T-cell (primary cell): Measurements from ENCODE around the gene SPTLC3. TPM values are rescaled to one million over a fixed set of nuclear protein-coding genes. Genes with fewer than 3 reads are reported as not detected.

ENCODE experiments used
- ATAC-seq, 4 experiments: fragments of 200-7000 bp in 3 of 4; fragments of 150-1000 bp in 1 of 4; cut with Tn5 transposase; replicated peaks in 1 of 4; 1 replicate in 3 of 4; 2 replicates in 1 of 4; pipeline ENCODE4 v1.10.0; 2021; ENCODE audit warnings: moderate library complexity in 3 of 4, mild to moderate bottlenecking in 2 of 4, moderate number of reproducible peaks in 1 of 4
- CTCF ChIA-PET, 2 donors: fragments of 300-600 bp; sonication (Branson Sonifier 250); formaldehyde crosslinking; loops; one replicate each; lab custom pipeline; 2022; ENCODE audit warnings: antibody characterized with exemption in 2 of 2; lab: Charles Lee
- POLR2A ChIA-PET, 2 donors: fragments of 300-600 bp; sonication (Branson Sonifier 250); formaldehyde crosslinking; loops; one replicate each; lab custom pipeline; 2022; ENCODE audit warnings: antibody characterized with exemption in 2 of 2; lab: Charles Lee
- DNase-seq, 35 experiments: peaks; one replicate each; pipeline versions ENCODE4 v3.0.0 to v3.0.0-alpha.2; 2013 to 2023
- H3K27ac ChIP-seq: one replicate; pipeline ENCODE4 v1.5.1; 2013; ENCODE audit warnings: low read length
- H3K27me3 ChIP-seq, 2 experiments: replicated peaks in 1 of 2; 1 replicate in 1 of 2; 2 replicates in 1 of 2; pipeline versions ENCODE4 v1.6.1 to v1.7.0; 2013; ENCODE audit warnings: low read length in 1 of 2, mixed read lengths in 1 of 2; ENCODE audit not compliant: control insufficient read depth in 2 of 2, insufficient read depth in 2 of 2; ENCODE audit errors: extremely low read depth in 1 of 2
- H3K36me3 ChIP-seq, 2 donors: 1 replicate in 1 of 2; 2 replicates in 1 of 2; pipeline versions ENCODE4 v1.6.1 to v1.7.0; 2013; ENCODE audit warnings: low read length in 1 of 2; ENCODE audit not compliant: control insufficient read depth in 2 of 2, insufficient read depth in 1 of 2; ENCODE audit errors: extremely low read depth in 1 of 2
- H3K4me1 ChIP-seq, 2 experiments: 1 replicate in 1 of 2; 2 replicates in 1 of 2; pipeline versions ENCODE4 v1.6.1 to v1.7.0; 2013; ENCODE audit warnings: low read length in 2 of 2, mixed read lengths in 1 of 2; ENCODE audit not compliant: insufficient read depth in 2 of 2, control insufficient read depth in 1 of 2; ENCODE audit errors: extremely low read depth in 1 of 2
- H3K4me3 ChIP-seq, 2 donors: 1 replicate in 1 of 2; 2 replicates in 1 of 2; pipeline versions ENCODE4 v1.5.1 to v1.7.0; 2013; ENCODE audit warnings: mild to moderate bottlenecking in 2 of 2, low read length in 1 of 2, moderate library complexity in 1 of 2; ENCODE audit not compliant: control insufficient read depth in 1 of 2; ENCODE audit errors: extremely low read depth in 1 of 2
- H3K9me3 ChIP-seq: 2 replicates; pipeline ENCODE4 v1.7.0; 2013
- H3K27ac Mint-ChIP-seq, 2 donors: one replicate each; pipeline ENCODE4 v1.8.0; 2020 to 2021; ENCODE audit warnings: mild to moderate bottlenecking in 2 of 2, mixed read lengths in 2 of 2
- H3K27me3 Mint-ChIP-seq, 2 donors: one replicate each; pipeline ENCODE4 v1.8.0; 2021 to 2022; ENCODE audit warnings: mixed read lengths in 2 of 2
- H3K36me3 Mint-ChIP-seq: one replicate; pipeline ENCODE4 v1.8.0; 2021; ENCODE audit warnings: mixed read lengths
- H3K4me1 Mint-ChIP-seq, 3 donors: one replicate each; pipeline ENCODE4 v1.8.0; 2020 to 2022; ENCODE audit warnings: mixed read lengths in 3 of 3, mild to moderate bottlenecking in 1 of 3
- H3K4me3 Mint-ChIP-seq, 3 donors: one replicate each; pipeline ENCODE4 v1.8.0; 2020 to 2022; ENCODE audit warnings: mild to moderate bottlenecking in 3 of 3, mixed read lengths in 3 of 3, moderate library complexity in 3 of 3
- H3K9me3 Mint-ChIP-seq, 3 donors: one replicate each; pipeline ENCODE4 v1.8.0; 2020 to 2022; ENCODE audit warnings: mixed read lengths in 3 of 3
- WGBS: methylation state at CpG from one replicate; pipeline ENCODE4 v1.1.5; 2013; ENCODE audit warnings: missing lambda C conversion rate; ENCODE audit not compliant: insufficient coverage; 5-methylcytosine and 5-hydroxymethylcytosine counted together
- total RNA-seq, 35 experiments: library from RNA in 6 of 35; stranded (reverse) in 6 of 35; fragments of 120-200 nt in 1 of 35; gene quantifications; one replicate each; pipeline versions ENCODE4 v1.2.1 to v1.2.4 and lab custom pipeline; 2013 to 2026

SPTLC3 gene
- total RNA-seq, 5 donors from 2014 or later (not counting 1 experiment from before 2014, with no cell fraction given): 0.20 to 1.2 (median 0.56) TPM

DNA sequence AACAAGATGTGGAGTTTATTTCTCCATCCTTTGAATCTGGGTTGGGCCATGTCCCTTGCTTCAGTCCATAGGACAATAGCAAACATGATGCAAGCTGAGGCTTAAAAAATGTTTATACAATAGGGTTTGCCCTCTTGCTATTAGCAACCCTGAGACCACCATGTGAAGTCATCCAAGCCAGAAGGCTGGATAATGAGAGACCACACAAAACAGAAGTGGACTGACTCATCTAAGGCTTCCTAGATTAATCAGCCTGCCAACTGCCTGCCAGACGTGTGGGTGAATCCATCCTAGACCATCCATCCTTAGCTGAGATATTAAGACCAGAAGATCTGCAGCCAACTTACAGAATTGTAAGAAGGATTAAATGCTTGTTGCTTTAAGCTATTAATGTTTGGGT, 174.2 kb downstream of the SPTLC3 start:
- Histone ChIP-seq H3K27me3 (peaks cover 2 to 3% of the 10 kb centered on the region in 2 experiments), H3K9me3 (no peaks in the 10 kb centered on the region), H3K36me3 (no peaks in the 10 kb centered on the region), H3K4me3 (no peak overlapping the region), H3K4me1 (no peaks in the 10 kb centered on the region), H3K27ac (no peak overlapping the region)
- Mint-ChIP-seq H3K9me3 (peaks cover 8 to 10% (median 10%) of the 10 kb centered on the region in 3 donors), H3K27ac (no peak overlapping the region), H3K4me1 (peaks cover 0 to 4% (median 2%) of the 10 kb centered on the region in 3 donors), H3K36me3 (peaks cover 8% of the 10 kb centered on the region), H3K27me3 (peaks cover 0 to 8% of the 10 kb centered on the region in 2 donors), H3K4me3 (no peak overlapping the region)
- ChIA-PET CTCF (no interaction called here), POLR2A (no interaction called here)
- DNase-seq (no peak), ATAC-seq (no peak)
- WGBS: no CpG with 5 or more reads among the region's 1 CpG

DNA sequence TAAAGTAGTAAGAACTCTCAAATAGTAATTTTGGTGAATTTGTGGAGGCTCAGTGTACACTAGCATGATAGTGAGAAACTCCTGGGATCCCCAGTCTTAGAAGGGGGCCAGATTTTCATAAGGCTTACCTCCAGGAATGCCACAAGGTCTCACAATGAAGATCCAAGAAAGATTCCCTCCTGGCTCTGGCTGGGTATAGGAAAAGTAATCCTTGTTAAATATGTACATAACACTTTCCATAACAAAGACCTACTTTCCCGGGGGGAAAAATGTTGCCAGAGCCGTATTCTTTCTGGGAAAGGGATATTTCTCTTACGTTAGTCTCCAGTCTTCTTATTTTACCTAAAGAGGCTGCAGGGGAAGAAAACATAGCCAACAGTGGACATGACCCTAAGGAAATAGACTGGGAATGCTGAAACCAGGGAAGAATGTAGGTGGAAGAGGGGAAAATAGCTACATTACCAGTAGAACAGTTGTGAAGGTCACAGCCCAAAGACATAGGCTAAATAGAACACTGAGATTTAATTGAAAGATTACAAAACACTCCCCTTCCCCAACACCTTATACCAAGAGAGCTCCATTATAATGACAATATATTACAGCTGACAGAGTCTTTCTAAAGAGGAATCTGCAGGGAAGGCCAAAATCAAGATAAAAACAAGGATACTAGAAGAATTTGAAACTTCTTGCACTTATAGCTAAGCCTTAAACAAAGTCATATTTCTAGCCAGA, 177.4 kb downstream of the SPTLC3 start:
- Histone ChIP-seq H3K9me3 (no peaks in the 10 kb centered on the region), H3K27ac (no peak overlapping the region), H3K27me3 (peaks cover 0 to 2% of the 10 kb centered on the region in 2 experiments), H3K36me3 (no peaks in the 10 kb centered on the region), H3K4me1 (no peaks in the 10 kb centered on the region), H3K4me3 (no peak overlapping the region)
- WGBS: no CpG with 5 or more reads among the region's 3 CpGs
- peaks cover 0 to 7% of the 10 kb centered on the region in 2 donors for H3K27me3 Mint-ChIP-seq
- H3K4me3 Mint-ChIP-seq: no peak overlapping the region
- H3K4me1 Mint-ChIP-seq: peaks cover 0 to 4% (median 2%) of the 10 kb centered on the region in 3 donors
- peaks cover 8 to 10% (median 10%) of the 10 kb centered on the region in 3 donors for H3K9me3 Mint-ChIP-seq
- POLR2A ChIA-PET: no interaction called here
- no peak overlapping the region for H3K27ac Mint-ChIP-seq
- DNase-seq (no peak), ATAC-seq (no peak)
- peaks cover 8% of the 10 kb centered on the region for H3K36me3 Mint-ChIP-seq
- CTCF ChIA-PET: no interaction called here

DNA sequence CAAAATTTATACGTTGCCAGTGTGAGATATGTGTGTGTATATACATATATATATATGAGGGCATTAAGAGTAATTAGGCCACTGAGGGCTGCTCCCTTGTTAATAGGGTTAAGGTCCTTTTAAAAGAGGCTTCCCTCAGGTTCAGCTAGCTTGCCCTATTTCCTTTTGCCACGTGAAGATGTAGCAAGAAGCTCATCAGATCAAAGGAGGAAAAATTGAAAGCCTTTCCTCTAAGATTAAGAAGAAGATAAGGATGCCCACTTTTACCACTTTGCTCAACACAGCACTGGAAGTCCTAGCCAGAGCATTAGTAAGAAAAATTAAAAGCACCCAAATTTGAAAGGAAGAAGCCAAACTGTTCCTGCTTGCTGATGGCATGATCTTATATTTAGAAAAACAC, 179.1 kb downstream of the SPTLC3 start:
- Mint-ChIP-seq H3K27me3 (peaks cover 0 to 1% of the 10 kb centered on the region in 2 donors), H3K36me3 (peaks cover 8% of the 10 kb centered on the region), H3K9me3 (peaks cover 8 to 10% (median 10%) of the 10 kb centered on the region in 3 donors), H3K27ac (no peak overlapping the region), H3K4me1 (peaks cover 0 to 4% (median 2%) of the 10 kb centered on the region in 3 donors), H3K4me3 (no peak overlapping the region)
- Histone ChIP-seq H3K9me3 (no peaks in the 10 kb centered on the region), H3K27me3 (no peaks in the 10 kb centered on the region), H3K36me3 (no peaks in the 10 kb centered on the region), H3K4me3 (no peak overlapping the region), H3K4me1 (no peaks in the 10 kb centered on the region), H3K27ac (no peak overlapping the region)
- DNase-seq (no peak), ATAC-seq (no peak)
- no CpG with 5 or more reads among the region's 2 CpGs for WGBS
- POLR2A ChIA-PET: no interaction called here
- CTCF ChIA-PET: no interaction called here

DNA sequence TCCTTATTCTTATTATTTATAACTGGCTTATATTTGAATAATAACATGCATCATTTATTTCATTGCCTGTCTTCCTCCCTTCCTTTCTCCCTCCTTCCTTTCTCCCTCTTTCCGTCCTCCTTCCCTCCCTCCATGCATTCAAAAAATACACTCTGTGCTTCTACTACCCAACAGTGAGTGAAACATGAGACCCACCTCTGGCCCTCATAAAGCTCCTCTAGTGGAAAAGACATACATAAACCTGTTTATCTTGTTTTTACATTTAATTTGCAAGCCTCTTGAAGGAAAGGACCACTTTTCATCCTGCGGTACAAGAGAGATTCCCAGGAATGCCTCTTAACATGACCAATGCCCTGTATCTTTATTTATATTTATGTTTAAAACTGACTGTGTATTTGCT, 190.5 kb downstream of the SPTLC3 start:
- Histone ChIP-seq H3K27me3 (no peaks in the 10 kb centered on the region), H3K4me3 (no peak overlapping the region), H3K9me3 (no peaks in the 10 kb centered on the region), H3K4me1 (no peaks in the 10 kb centered on the region), H3K36me3 (no peaks in the 10 kb centered on the region), H3K27ac (no peak overlapping the region)
- Mint-ChIP-seq H3K4me1 (peaks cover 0 to 3% (median 0%) of the 10 kb centered on the region in 3 donors), H3K36me3 (no peaks in the 10 kb centered on the region), H3K9me3 (no peaks in the 10 kb centered on the region), H3K4me3 (no peak overlapping the region), H3K27me3 (no peaks in the 10 kb centered on the region), H3K27ac (no peak overlapping the region)
- ChIA-PET POLR2A (interaction anchor here in 1 of 2 donors (0.6 kb wide), 1 partner anchor 22 kb away, joined by 6 read pairs; the partner anchor contains the start of gene ISM1), CTCF (no interaction called here)
- ATAC-seq (no peak), DNase-seq (no peak)
- 100% methylated on average over 1 of the region's 2 CpGs for WGBS

DNA sequence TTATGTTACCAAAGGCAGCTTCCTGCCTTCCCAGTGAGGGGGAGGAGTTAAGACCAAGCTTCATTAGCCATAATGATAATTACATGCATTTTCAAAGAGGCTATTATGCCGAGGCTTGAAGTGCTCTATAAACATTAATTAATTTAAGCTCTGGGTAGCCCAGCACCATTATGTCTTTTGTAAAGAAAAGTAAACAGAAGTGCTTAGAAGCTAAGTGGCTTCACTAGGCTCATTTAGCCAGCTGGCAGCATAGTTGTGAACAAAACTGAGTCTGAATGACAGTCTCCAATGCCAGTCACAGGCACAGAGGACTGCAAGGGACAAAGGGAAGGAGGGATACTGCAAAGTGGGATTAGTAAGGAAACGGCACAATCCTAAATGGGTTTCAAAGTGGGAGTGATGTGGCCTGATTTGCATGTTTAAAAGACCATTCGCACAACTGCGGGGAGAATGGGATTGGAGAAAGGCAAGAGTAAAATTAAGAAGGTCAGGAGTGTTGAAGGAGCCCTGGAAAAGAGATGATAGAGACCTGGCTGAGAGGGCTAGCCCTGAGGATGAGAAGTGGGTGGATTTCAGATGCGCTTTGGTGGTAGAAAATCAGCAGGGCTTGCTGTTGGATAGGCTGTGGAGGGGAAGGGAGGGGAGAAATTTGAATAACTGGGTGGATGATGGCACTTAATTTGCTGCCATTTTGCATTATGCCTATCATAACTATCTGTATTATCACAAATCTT, 192.2 kb downstream of the SPTLC3 start:
- ATAC-seq (no peak), DNase-seq (no peak)
- POLR2A ChIA-PET: no interaction called here
- Histone ChIP-seq H3K27me3 (no peaks in the 10 kb centered on the region), H3K4me1 (no peaks in the 10 kb centered on the region), H3K27ac (no peak overlapping the region), H3K36me3 (no peaks in the 10 kb centered on the region), H3K4me3 (no peak overlapping the region), H3K9me3 (no peaks in the 10 kb centered on the region)
- Mint-ChIP-seq H3K9me3 (no peaks in the 10 kb centered on the region), H3K27me3 (peaks cover 6 to 8% of the 10 kb centered on the region in 2 donors), H3K27ac (no peak overlapping the region), H3K4me1 (peaks cover 0 to 3% (median 0%) of the 10 kb centered on the region in 3 donors), H3K4me3 (no peak overlapping the region), H3K36me3 (no peaks in the 10 kb centered on the region)
- 85% methylated on average over 3 of the region's 5 CpGs for WGBS
- CTCF ChIA-PET: interaction anchor here in 1 of 2 donors (0.6 kb wide), 1 partner anchor 45 kb away, joined by 3 read pairs; no protein-coding TSS in a partner anchor

DNA sequence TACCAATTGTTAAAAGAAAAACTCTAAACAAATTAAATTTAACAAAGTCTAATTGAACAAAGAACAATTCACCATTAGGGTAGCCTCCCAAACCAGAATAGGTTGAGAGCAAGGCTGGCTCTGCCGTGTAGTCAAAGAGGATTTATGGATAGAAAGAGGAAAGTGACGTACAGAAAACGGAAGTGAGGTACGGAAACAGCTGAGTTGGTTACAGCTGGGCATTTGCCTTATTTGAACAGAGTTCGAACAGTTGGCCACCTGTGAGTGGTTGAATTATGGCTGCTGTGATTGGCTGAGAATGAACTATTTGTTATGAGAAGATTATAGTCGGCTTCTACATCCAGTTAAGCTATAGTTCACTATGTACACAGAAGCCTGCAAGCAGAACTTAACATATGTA, 193.8 kb downstream of the SPTLC3 start:
- WGBS: 73% methylated on average over 5 of the region's 6 CpGs
- H3K36me3 Mint-ChIP-seq: no peaks in the 10 kb centered on the region
- Histone ChIP-seq H3K4me1 (no peaks in the 10 kb centered on the region), H3K27ac (no peak overlapping the region), H3K4me3 (no peak overlapping the region), H3K27me3 (no peaks in the 10 kb centered on the region), H3K9me3 (no peaks in the 10 kb centered on the region), H3K36me3 (no peaks in the 10 kb centered on the region)
- no peak overlapping the region for H3K4me3 Mint-ChIP-seq
- DNase-seq (no peak), ATAC-seq (no peak)
- H3K27ac Mint-ChIP-seq: no peak overlapping the region
- ChIA-PET POLR2A (no interaction called here), CTCF (no interaction called here)
- H3K27me3 Mint-ChIP-seq: peaks cover 11 to 12% of the 10 kb centered on the region in 2 donors
- H3K4me1 Mint-ChIP-seq: peaks cover 0 to 3% (median 0%) of the 10 kb centered on the region in 3 donors
- H3K9me3 Mint-ChIP-seq: no peaks in the 10 kb centered on the region
